ENCODE results near the gene ELP4.

DNA sequence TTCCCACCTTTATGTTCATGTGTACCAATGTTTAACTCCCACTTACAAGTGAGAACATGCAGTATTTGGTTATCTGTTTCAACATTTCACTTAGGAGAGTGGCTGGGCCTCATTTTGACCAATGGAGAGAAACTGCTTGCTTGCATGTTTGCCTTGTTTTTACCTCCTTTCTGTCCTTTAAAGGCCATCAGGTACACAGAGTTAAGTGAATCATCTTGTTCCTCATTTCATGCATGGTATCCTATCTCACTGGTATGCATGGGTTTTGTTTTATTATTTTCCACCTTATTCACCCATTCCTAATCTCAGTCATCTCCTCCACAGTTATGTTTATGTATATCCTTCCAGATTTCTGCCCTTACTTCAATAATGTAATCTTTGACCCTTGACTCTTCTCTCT, 101.0 kb downstream of the ELP4 start:
- TF ChIP-seq MBD2 (IDR thresholded peaks at IDR 0.05; ENCODE audit: borderline replicate concordance, low read depth), result no peak
- TF ChIP-seq POLR2AphosphoS5 (IDR thresholded peaks at IDR 0.05; ENCODE audit: control insufficient read depth, insufficient read depth, low read depth, low read length), result no peak
- no peak for TF ChIP-seq ZNF584 (CRISPR knock-in tag; IDR thresholded peaks at IDR 0.05; ENCODE audit: low read depth)
- no peak for TF ChIP-seq ZZZ3 (IDR thresholded peaks at IDR 0.05)
- TF ChIP-seq ZNF174 (CRISPR knock-in tag; IDR thresholded peaks at IDR 0.05), result no peak
- TF ChIP-seq, protein P1, sequence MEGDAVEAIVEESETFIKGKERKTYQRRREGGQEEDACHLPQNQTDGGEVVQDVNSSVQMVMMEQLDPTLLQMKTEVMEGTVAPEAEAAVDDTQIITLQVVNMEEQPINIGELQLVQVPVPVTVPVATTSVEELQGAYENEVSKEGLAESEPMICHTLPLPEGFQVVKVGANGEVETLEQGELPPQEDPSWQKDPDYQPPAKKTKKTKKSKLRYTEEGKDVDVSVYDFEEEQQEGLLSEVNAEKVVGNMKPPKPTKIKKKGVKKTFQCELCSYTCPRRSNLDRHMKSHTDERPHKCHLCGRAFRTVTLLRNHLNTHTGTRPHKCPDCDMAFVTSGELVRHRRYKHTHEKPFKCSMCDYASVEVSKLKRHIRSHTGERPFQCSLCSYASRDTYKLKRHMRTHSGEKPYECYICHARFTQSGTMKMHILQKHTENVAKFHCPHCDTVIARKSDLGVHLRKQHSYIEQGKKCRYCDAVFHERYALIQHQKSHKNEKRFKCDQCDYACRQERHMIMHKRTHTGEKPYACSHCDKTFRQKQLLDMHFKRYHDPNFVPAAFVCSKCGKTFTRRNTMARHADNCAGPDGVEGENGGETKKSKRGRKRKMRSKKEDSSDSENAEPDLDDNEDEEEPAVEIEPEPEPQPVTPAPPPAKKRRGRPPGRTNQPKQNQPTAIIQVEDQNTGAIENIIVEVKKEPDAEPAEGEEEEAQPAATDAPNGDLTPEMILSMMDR (IDR thresholded peaks at IDR 0.05 in 2 of 3, conservative IDR thresholded peaks at IDR 0.05 in 1 of 3; ENCODE audit: insufficient read depth in 2 of 3, low read depth in 1 of 3, low read length in 3 of 3), result no peak
- no peak for TF ChIP-seq HDGF (IDR thresholded peaks at IDR 0.05)
- TF ChIP-seq GATA2 (CRISPR knock-in tag; IDR thresholded peaks at IDR 0.05), result no peak
- TF ChIP-seq IRF1 (CRISPR knock-in tag; IDR thresholded peaks at IDR 0.05; ENCODE audit: borderline replicate concordance), result no peak

All from K562 (cell line).